Right lobe of liver (tissue), 6 donors: ENCODE data around the gene NEURL1. TPM values are rescaled to one million over a fixed set of nuclear protein-coding genes. Genes with fewer than 3 reads are reported as not detected.

Experiments
- ATAC-seq, 4 donors: fragments of 200-7000 bp; cut with Tn5 transposase; one replicate each; pipeline ENCODE4 v1.9.1; 2020; ENCODE audit warnings: mild to moderate bottlenecking in 4 of 4, moderate library complexity in 4 of 4
- DNase-seq, 3 donors: peaks; one replicate each; pipeline ENCODE4 v3.0.0-alpha.2; 2020
- H3K27ac ChIP-seq, 3 donors: fragments of 200-600 bp; one replicate each; pipeline ENCODE4 v1.8.0; 2022
- H3K27me3 ChIP-seq, 2 donors: fragments of 200-600 bp; one replicate each; pipeline ENCODE4 v1.8.0; 2022
- H3K36me3 ChIP-seq, 4 donors: fragments of 200-600 bp; sonication (generic) in 1 of 4; one replicate each; pipeline versions ENCODE4 v1.5.1 to v1.8.0; 2017 to 2022; ENCODE audit warnings: control low read depth in 1 of 4
- H3K4me1 ChIP-seq, 4 donors: fragments of 200-600 bp; sonication (generic) in 1 of 4; one replicate each; pipeline versions ENCODE4 v1.5.1 to v1.8.0; 2017 to 2022; ENCODE audit warnings: control low read depth in 1 of 4
- H3K4me3 ChIP-seq, 3 donors: fragments of 200-600 bp; one replicate each; pipeline ENCODE4 v1.8.0; 2022
- H3K9me3 ChIP-seq, 4 donors: fragments of 200-600 bp; sonication (generic) in 1 of 4; one replicate each; pipeline versions ENCODE4 v1.5.1 to v1.8.0; 2017 to 2022; ENCODE audit warnings: control low read depth in 1 of 4
- CTCF ChIP-seq, 4 donors: fragments of 200-600 bp in 3 of 4; fragments of 450-650 bp in 1 of 4; IDR thresholded peaks; one replicate each; pipeline versions ENCODE4 v1.5.1 to v1.8.0; 2016 to 2022; ENCODE audit warnings: antibody characterized with exemption in 4 of 4, mild to moderate bottlenecking in 2 of 4
- POLR2A ChIP-seq: fragments of 450-650 bp; IDR thresholded peaks from one replicate; pipeline ENCODE4 v1.6.1; 2017; ENCODE audit warnings: antibody characterized with exemption, mild to moderate bottlenecking
- WGBS: methylation state at CpG from one replicate; pipeline ENCODE4 v1.1.6; 2018; ENCODE audit warnings: low coverage, low lambda C conversion rate; ENCODE audit not compliant: insufficient coverage; ENCODE audit errors: missing lambda C conversion rate; 5-methylcytosine and 5-hydroxymethylcytosine counted together
- intact Hi-C, 2 donors: fragments of 100-400 bp; cut with DNase I; formaldehyde crosslinking; loops; one replicate each; pipeline versions ENCODE4 v1.11.2 to v1.14.1; 2022
- total RNA-seq, 6 experiments: library from RNA; depleted of rRNA in 2 of 6; stranded (reverse); fragments of >200 nt in 2 of 6; fragmentation: NEBNext Ultra II Directional in 3 of 6; extraction: Animal tissue kit (Norgen Biotek cat#: 25700) in 3 of 6; gene quantifications; one replicate each; pipeline versions ENCODE4 v1.1.0 to v1.2.4, GENCODE V29; 2016 to 2023
- donor health status: DM: no; HTN: yes; CAD: no.
- donor health status: DM: no; HTN: no; CAD: no.
- donor health status: DM: no; HTN: no; CAD: no.
- donor health status: DM: no; HTN: yes; CAD: no.
- donor health status: DM: no; HTN: yes; CAD: no.

Gene NEURL1
- total RNA-seq, 6 experiments from 2014 or later = 0.10 to 1.6 (median 0.83) TPM; not detected in 1

- 87% methylated on average over 6 of the region's 9 CpGs for WGBS
- no peak for DNase-seq
- Histone ChIP-seq H3K4me1 (peaks cover 0 to 24% (median 11%) of the 10 kb centered on the region in 4 donors), H3K4me3 (no peak overlapping the region), H3K27ac (no peak overlapping the region), H3K36me3 (no peaks in the 10 kb centered on the region), H3K9me3 (no peaks in the 10 kb centered on the region), H3K27me3 (no peaks in the 10 kb centered on the region)
- no peak for ATAC-seq
- TF ChIP-seq POLR2A (no peak), CTCF (IDR thresholded peaks at IDR 0.05) (no peak)
- intact Hi-C loops = no loop called here
Observed at GRCh38 chr10:103543617-103544525, 50.4 kb downstream of the NEURL1 start.

DNA sequence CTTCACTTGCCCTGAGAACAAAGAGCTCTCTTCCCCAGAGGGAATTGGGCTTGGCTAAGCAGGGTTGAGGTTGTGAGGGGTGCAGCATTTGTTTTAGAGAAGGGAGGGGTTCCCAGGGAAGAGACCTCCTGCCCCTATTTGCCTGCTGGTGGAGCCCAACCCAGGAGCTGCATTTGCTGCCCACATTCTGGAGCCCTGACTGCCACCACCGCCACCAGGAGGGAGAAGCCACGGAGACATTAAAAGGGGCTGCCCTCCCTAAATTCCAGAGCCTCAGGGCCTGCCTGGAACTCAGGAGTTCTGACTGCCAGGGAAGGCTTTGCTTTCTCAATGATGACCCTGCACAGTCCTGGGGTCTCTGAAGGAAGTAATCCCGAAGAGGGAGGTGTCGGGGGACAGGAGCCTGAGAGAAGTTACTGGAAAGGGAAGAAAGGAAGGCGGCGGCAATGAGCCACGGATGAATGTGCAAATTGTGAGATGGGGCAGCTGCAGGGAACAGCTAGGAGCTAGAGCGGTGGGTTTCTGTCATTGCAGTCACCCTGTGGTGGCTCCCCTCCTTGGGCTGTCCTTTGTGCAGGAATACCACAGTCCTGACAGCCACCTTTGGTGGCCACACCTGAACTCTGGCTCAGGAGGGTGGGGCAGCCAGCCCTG, 51.3 kb downstream of the NEURL1 start:
- no peak for ATAC-seq
- no peak for DNase-seq
- WGBS = 63% methylated on average over 2 of the region's 8 CpGs
- H3K27ac ChIP-seq = peak overlapping the region in 1 of 3 donors; percentile 47
- H3K36me3 ChIP-seq = no peaks in the 10 kb centered on the region
- TF ChIP-seq CTCF (IDR thresholded peaks at IDR 0.05) (no peak), POLR2A (no peak)
- intact Hi-C loops = no loop called here
- H3K9me3 ChIP-seq = no peaks in the 10 kb centered on the region
- no peak overlapping the region for H3K4me3 ChIP-seq
- peaks cover 0 to 28% (median 11%) of the 10 kb centered on the region in 4 donors for H3K4me1 ChIP-seq
- no peaks in the 10 kb centered on the region for H3K27me3 ChIP-seq

DNA sequence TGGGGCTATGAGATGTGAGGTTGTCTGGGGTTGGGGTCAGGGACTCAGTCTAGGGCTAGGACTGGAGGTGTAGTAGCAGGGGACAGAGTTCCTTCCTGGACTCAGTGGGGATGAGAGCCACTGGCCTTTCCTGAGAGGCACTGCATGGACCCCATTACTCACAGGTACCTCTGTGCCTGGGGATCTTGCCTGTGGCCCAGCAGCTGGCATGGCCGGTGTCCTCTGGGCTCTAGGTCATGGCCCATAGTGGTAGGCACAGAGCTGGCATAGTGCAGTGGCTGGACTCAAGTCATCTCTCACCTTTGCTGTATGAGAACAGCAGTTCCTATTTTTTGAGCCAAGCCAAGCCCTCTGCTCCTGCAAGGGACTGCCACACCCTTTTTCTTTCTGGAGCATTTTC, 51.9 kb downstream of the NEURL1 start:
- Histone ChIP-seq H3K9me3 (no peaks in the 10 kb centered on the region), H3K27ac (peak overlapping the region in 2 of 3 donors; percentile 46 to 47), H3K4me3 (no peak overlapping the region), H3K4me1 (peaks cover 0 to 28% (median 11%) of the 10 kb centered on the region in 4 donors), H3K36me3 (no peaks in the 10 kb centered on the region), H3K27me3 (no peaks in the 10 kb centered on the region)
- intact Hi-C loops = no loop called here
- ATAC-seq = peak; percentile 33 to 78 (median 52)
- 20% methylated on average over 1 of the region's 1 CpG for WGBS
- DNase-seq = peak in 1 of 3 donors; percentile 76
- TF ChIP-seq CTCF (IDR thresholded peaks at IDR 0.05) = no peak
- TF ChIP-seq POLR2A = no peak

- H3K27ac ChIP-seq = peak overlapping the region in 2 of 3 donors; percentile 46 to 47
- 17% methylated on average over 2 of the region's 4 CpGs for WGBS
- ATAC-seq (peak; percentile 86 to 89 (median 88)), DNase-seq (peak; percentile 59 to 89 (median 87))
- intact Hi-C loops = no loop called here
- no peak overlapping the region for H3K4me3 ChIP-seq
- TF ChIP-seq CTCF (IDR thresholded peaks at IDR 0.05) (no peak), POLR2A (no peak)
- H3K4me1 ChIP-seq = peaks cover 0 to 28% (median 11%) of the 10 kb centered on the region in 4 donors
- no peaks in the 10 kb centered on the region for H3K36me3 ChIP-seq
- H3K9me3 ChIP-seq = no peaks in the 10 kb centered on the region
- H3K27me3 ChIP-seq = no peaks in the 10 kb centered on the region
Observed at GRCh38 chr10:103545771-103546281, 52.3 kb downstream of the NEURL1 start.
